Suppressor macrophage treated with lipopolysaccharide for 1 hour (primary cell): ENCODE data around the gene HIVEP1.
"Not testable (repeated sequence)": the region's sequence is repeated elsewhere in the genome, so short reads cannot be mapped to it uniquely, and the experiment has no call there.

Source experiments
- DNase-seq, 3 donors: peaks; one replicate each; pipeline ENCODE4 v3.0.0-alpha.2; 2020 to 2022

HIVEP1 gene

GRCh38 chr6:12163149-12163548 is 151.0 kb downstream of the HIVEP1 start:
- no peak for DNase-seq

- DNase-seq: no peak
Measured at GRCh38 chr6:12163744-12164507, 151.8 kb downstream of the HIVEP1 start.

- peak in 1 of 3 donors; percentile 36 for DNase-seq
Measured at GRCh38 chr6:12164508-12164770, 152.3 kb downstream of the HIVEP1 start.

- no peak for DNase-seq
Measured at GRCh38 chr6:12165297-12165696, 153.2 kb downstream of the HIVEP1 start.

GRCh38 chr6:12165722-12166280 is 153.7 kb downstream of the HIVEP1 start:
- no peak for DNase-seq

GRCh38 chr6:12169377-12169776 is 157.3 kb downstream of the HIVEP1 start:
- no peak for DNase-seq

- peak; percentile 27 to 68 (median 51) for DNase-seq
Measured at GRCh38 chr6:12170351-12171092, 158.4 kb downstream of the HIVEP1 start.

- DNase-seq: no peak
Measured at GRCh38 chr6:12171717-12172116, 159.6 kb downstream of the HIVEP1 start.

- no peak for DNase-seq
Measured at GRCh38 chr6:12172572-12172971, 160.5 kb downstream of the HIVEP1 start.

GRCh38 chr6:12173181-12173580 is 161.1 kb downstream of the HIVEP1 start:
- DNase-seq: no peak

- DNase-seq: no peak
Measured at GRCh38 chr6:12173661-12174060, 161.5 kb downstream of the HIVEP1 start.

- peak; percentile 9 to 62 (median 33) for DNase-seq
Measured at GRCh38 chr6:12174878-12175277, 162.8 kb downstream of the HIVEP1 start.

- DNase-seq: no peak
Measured at GRCh38 chr6:12175626-12176025, 163.5 kb downstream of the HIVEP1 start.

- DNase-seq: not testable (repeated sequence)
Measured at GRCh38 chr6:12176782-12177181, 164.7 kb downstream of the HIVEP1 start.

GRCh38 chr6:12178521-12178920 is 166.4 kb downstream of the HIVEP1 start:
- no peak for DNase-seq

GRCh38 chr6:12181481-12181880 is 169.4 kb downstream of the HIVEP1 start:
- no peak for DNase-seq

- DNase-seq: peak in 1 of 3 donors; percentile 29
Measured at GRCh38 chr6:12182676-12183075, 170.6 kb downstream of the HIVEP1 start.

- DNase-seq: no peak
Measured at GRCh38 chr6:12185081-12185673, 173.1 kb downstream of the HIVEP1 start.

- DNase-seq: no peak
Measured at GRCh38 chr6:12186528-12186927, 174.4 kb downstream of the HIVEP1 start.

GRCh38 chr6:12189150-12189549 is 177.0 kb downstream of the HIVEP1 start:
- DNase-seq: no peak

- DNase-seq: no peak
Measured at GRCh38 chr6:12189661-12190060, 177.5 kb downstream of the HIVEP1 start.

GRCh38 chr6:12190252-12190651 is 178.1 kb downstream of the HIVEP1 start:
- DNase-seq: no peak

- DNase-seq: no peak
Measured at GRCh38 chr6:12196326-12196936, 184.3 kb downstream of the HIVEP1 start.
